Thyroid gland (tissue), 4 donors: ENCODE data around the gene ZSWIM7. TPM values are rescaled to one million over a fixed set of nuclear protein-coding genes. Genes with fewer than 3 reads are reported as not detected.
"Not testable (repeated sequence)": the region's sequence is repeated elsewhere in the genome, so short reads cannot be mapped to it uniquely, and the experiment has no call there.

Experiments used
- DNase-seq, 2 donors: peaks; one replicate each; pipeline ENCODE4 v3.0.0-alpha.2; 2019
- H3K27ac ChIP-seq, 3 donors: fragments of 200-600 bp; sonication (generic); 1 replicate in 2 of 3; 2 replicates in 1 of 3; pipeline ENCODE4 v1.5.1; 2016 to 2019; ENCODE audit warnings: mild to moderate bottlenecking in 1 of 3, moderate library complexity in 1 of 3
- H3K27me3 ChIP-seq: fragments of 200-600 bp; sonication (generic); one replicate; pipeline ENCODE4 v1.5.1; 2019
- H3K36me3 ChIP-seq, 2 donors: fragments of 200-600 bp; sonication (generic); one replicate each; pipeline ENCODE4 v1.5.1; 2016 to 2019
- H3K4me1 ChIP-seq, 2 donors: fragments of 200-600 bp; sonication (generic); one replicate each; pipeline ENCODE4 v1.5.1; 2017 to 2019
- H3K4me3 ChIP-seq, 3 donors: fragments of 200-600 bp; sonication (generic); replicated peaks in 1 of 3; 1 replicate in 2 of 3; 2 replicates in 1 of 3; pipeline ENCODE4 v1.5.1; 2016; ENCODE audit warnings: mild to moderate bottlenecking in 1 of 3
- H3K9me3 ChIP-seq: fragments of 200-600 bp; sonication (generic); one replicate; pipeline ENCODE4 v1.5.1; 2017
- POLR2A ChIP-seq, 2 donors: fragments of 450-650 bp; IDR thresholded peaks; one replicate each; pipeline ENCODE4 v1.6.1; 2017; ENCODE audit warnings: antibody characterized with exemption in 2 of 2, mild to moderate bottlenecking in 2 of 2, moderate library complexity in 1 of 2
- WGBS, 2 donors: methylation state at CpG; one replicate each; pipeline ENCODE4 v1.1.5; 2017; 5-methylcytosine and 5-hydroxymethylcytosine counted together
- intact Hi-C: fragments of 100-400 bp; cut with DNase I; formaldehyde crosslinking; loops from one replicate; pipeline ENCODE4 v1.15.1; 2023
- total RNA-seq, 4 donors: library from RNA; depleted of rRNA; stranded (reverse); fragments of >200 nt; gene quantifications; one replicate each; pipeline ENCODE4 v1.2.3, GENCODE V29; 2016
- TF ChIP-seq, protein P1 (sequence below), 6 experiments: fragments of 200-600 bp in 3 of 6; fragments of 450-650 bp in 3 of 6; sonication (generic) in 3 of 6; IDR thresholded peaks; one replicate each; pipeline ENCODE4 v1.5.1; 2016 to 2019; ENCODE audit warnings: antibody characterized with exemption in 6 of 6, mild to moderate bottlenecking in 2 of 6, inconsistent platforms in 1 of 6, moderate library complexity in 1 of 6

The ZSWIM7 gene
- total RNA-seq, 4 donors from 2014 or later, result 10.5 to 22.3 (median 13.5) TPM

DNA sequence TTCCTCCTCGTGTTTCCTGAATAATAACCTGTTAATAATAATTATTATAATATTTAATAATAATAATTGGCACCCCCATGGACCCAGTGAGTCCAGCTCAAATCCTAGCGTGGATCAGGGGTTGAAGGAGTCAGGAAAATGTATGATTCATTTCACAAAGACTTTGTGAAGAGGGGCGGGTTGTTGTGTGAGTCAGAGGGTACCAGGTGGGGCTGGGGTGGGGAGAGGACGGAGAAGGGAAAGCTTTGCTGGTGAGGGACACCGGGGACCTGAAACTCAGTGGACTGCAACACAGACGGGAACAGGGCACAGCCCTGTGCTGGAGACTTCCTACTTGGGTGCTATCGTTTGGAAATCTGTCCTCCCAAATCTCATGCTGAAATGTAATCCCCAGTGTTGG, 57.7 kb downstream of the ZSWIM7 start:
- no peak overlapping the region for H3K4me3 ChIP-seq
- no peaks in the 10 kb centered on the region for H3K36me3 ChIP-seq
- intact Hi-C loops, result no loop called here
- no peak overlapping the region for H3K27ac ChIP-seq
- H3K4me1 ChIP-seq, result peaks cover 11 to 22% of the 10 kb centered on the region in 2 donors
- DNase-seq, result no peak
- TF ChIP-seq, protein P1, sequence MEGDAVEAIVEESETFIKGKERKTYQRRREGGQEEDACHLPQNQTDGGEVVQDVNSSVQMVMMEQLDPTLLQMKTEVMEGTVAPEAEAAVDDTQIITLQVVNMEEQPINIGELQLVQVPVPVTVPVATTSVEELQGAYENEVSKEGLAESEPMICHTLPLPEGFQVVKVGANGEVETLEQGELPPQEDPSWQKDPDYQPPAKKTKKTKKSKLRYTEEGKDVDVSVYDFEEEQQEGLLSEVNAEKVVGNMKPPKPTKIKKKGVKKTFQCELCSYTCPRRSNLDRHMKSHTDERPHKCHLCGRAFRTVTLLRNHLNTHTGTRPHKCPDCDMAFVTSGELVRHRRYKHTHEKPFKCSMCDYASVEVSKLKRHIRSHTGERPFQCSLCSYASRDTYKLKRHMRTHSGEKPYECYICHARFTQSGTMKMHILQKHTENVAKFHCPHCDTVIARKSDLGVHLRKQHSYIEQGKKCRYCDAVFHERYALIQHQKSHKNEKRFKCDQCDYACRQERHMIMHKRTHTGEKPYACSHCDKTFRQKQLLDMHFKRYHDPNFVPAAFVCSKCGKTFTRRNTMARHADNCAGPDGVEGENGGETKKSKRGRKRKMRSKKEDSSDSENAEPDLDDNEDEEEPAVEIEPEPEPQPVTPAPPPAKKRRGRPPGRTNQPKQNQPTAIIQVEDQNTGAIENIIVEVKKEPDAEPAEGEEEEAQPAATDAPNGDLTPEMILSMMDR (IDR thresholded peaks at IDR 0.05), result no peak
- no peak for TF ChIP-seq POLR2A (IDR thresholded peaks at IDR 0.05)
- H3K9me3 ChIP-seq, result no peaks in the 10 kb centered on the region
- H3K27me3 ChIP-seq, result no peaks in the 10 kb centered on the region
- WGBS, 2 donors, result 86 to 91% methylated on average over 7 of the region's 7 CpGs

DNA sequence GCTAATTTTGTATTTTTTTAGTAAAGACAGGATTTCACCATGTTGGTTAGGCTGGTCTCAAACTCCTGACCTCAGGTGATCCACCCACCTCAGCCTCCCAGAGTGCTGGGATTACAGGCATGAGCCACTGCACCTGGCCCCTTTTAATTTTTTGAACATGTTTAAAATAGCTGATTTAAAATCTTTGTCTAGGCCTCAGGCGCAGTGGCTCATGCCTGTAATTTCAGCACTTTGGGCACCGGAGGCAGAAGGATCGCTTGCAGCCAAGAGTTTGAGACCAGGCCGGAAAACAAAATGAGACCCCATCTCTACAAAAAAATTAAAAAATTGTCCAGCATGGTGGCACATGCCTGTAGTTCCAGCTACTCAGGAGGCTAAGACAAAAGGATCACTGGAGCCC, 63.0 kb downstream of the ZSWIM7 start:
- H3K4me1 ChIP-seq, H3K27me3 ChIP-seq, H3K27ac ChIP-seq, DNase-seq, H3K36me3 ChIP-seq, H3K4me3 ChIP-seq, intact Hi-C loops, H3K9me3 ChIP-seq: not testable (repeated sequence)
- 95 to 99% methylated on average over 4 of the region's 4 CpGs for WGBS, 2 donors

DNA sequence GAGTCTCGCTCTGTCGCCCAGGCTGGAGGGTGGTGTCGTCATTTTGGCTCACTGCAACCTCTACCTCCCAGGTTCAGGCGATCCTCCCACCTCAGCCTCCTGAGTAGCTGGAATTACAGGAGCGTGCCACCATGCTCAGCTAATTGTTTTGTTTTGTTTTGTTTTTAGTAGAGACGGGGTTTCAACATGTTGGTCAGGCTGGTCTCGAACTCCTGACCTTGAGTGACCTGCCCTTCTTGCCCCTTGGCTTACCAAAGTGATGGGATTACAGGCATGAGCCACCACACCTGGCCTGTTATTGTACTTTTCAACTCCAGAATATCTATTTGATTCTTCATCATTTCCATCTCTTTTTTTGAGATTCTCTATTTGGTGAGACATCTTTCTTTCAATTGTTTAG, 63.6 kb downstream of the ZSWIM7 start:
- Histone ChIP-seq H3K4me1 (no peaks in the 10 kb centered on the region), H3K27ac (no peak overlapping the region), H3K36me3 (no peaks in the 10 kb centered on the region), H3K9me3 (no peaks in the 10 kb centered on the region), H3K4me3 (no peak overlapping the region), H3K27me3 (no peaks in the 10 kb centered on the region)
- 92 to 94% methylated on average over 7 of the region's 7 CpGs for WGBS, 2 donors
- DNase-seq, result no peak
- intact Hi-C loops, result no loop called here
- TF ChIP-seq POLR2A (IDR thresholded peaks at IDR 0.05), result no peak
- TF ChIP-seq, protein P1 (IDR thresholded peaks at IDR 0.05), result no peak

DNA sequence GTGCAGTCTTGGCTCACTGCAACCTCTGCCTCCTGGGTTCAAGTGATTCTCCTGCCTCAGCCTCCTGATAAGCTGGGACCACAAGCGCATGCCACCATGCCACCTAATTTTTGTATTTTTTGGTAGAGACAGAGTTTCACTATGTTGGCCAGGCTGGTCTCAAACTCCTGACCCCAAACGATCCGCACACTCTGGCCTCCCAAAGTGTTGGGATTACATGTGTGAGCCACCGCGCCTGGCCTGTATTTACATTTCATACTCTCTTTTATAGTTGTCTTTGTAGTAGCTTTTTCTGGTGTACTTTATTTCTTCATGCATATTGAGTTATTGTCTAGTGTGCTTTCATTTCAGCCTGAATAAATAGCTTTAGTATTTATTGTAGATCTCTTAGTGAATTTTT, 64.6 kb downstream of the ZSWIM7 start:
- H3K9me3 ChIP-seq, result no peaks in the 10 kb centered on the region
- no peaks in the 10 kb centered on the region for H3K36me3 ChIP-seq
- no peaks in the 10 kb centered on the region for H3K4me1 ChIP-seq
- DNase-seq, result no peak
- no peaks in the 10 kb centered on the region for H3K27me3 ChIP-seq
- no peak for TF ChIP-seq POLR2A (IDR thresholded peaks at IDR 0.05)
- TF ChIP-seq, protein P1 (IDR thresholded peaks at IDR 0.05), result no peak
- H3K27ac ChIP-seq, result no peak overlapping the region
- no peak overlapping the region for H3K4me3 ChIP-seq
- intact Hi-C loops, result no loop called here
- 98% methylated on average over 5 of the region's 5 CpGs for WGBS, 2 donors

DNA sequence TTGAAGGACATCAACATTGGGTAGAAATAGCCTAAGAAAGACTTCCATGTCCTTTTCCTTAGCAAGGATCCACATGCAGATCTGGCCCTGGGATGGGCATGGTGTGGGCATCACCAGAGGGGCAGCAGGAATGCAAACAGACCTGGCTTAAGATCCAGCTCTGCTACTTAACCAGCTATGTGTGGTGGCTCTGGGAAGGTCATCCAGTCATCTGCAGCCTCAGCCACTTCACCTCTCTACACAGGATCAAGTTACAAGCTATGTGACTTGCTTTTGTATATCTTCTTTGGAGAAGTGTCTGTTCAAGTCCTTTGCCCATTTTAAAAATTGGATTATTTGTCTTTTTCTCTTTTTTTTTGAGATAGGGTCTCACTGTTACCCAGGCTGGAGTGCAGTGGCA, 68.1 kb downstream of the ZSWIM7 start:
- Histone ChIP-seq H3K36me3 (no peaks in the 10 kb centered on the region), H3K27ac (no peak overlapping the region), H3K4me1 (no peaks in the 10 kb centered on the region), H3K9me3 (no peaks in the 10 kb centered on the region), H3K27me3 (no peaks in the 10 kb centered on the region), H3K4me3 (no peak overlapping the region)
- no peak for DNase-seq
- TF ChIP-seq, protein P1 (IDR thresholded peaks at IDR 0.05), result no peak
- no peak for TF ChIP-seq POLR2A (IDR thresholded peaks at IDR 0.05)
- intact Hi-C loops, result no loop called here

DNA sequence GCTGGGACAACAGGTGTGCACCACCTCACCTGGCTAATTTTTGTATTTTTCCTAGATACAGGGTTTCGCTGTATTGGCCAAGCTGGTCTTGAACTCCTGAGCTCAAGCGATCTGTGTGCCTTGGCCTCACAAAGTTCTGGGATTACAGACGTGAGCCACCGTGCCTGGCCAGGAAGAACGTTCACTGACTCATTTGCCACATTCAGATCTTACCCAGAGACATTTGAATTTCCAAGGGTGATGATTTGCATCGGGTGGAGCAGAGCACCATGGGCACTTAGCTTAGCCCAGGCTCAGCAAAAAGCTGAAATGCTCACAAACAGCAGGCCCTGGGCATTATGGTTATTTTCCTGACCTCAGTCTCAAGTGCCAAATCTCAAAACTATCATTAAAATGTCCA, 69.1 kb downstream of the ZSWIM7 start:
- no peak overlapping the region for H3K4me3 ChIP-seq
- no peaks in the 10 kb centered on the region for H3K36me3 ChIP-seq
- H3K4me1 ChIP-seq, result no peaks in the 10 kb centered on the region
- DNase-seq, result no peak
- intact Hi-C loops, result no loop called here
- TF ChIP-seq, protein P1 (IDR thresholded peaks at IDR 0.05), result no peak
- TF ChIP-seq POLR2A (IDR thresholded peaks at IDR 0.05), result no peak
- WGBS, 2 donors, result 78 to 91% methylated on average over 6 of the region's 6 CpGs
- H3K9me3 ChIP-seq, result no peaks in the 10 kb centered on the region
- no peaks in the 10 kb centered on the region for H3K27me3 ChIP-seq
- H3K27ac ChIP-seq, result no peak overlapping the region
